Aorta (tissue), 5 donors: ENCODE data around the gene CACNB1. TPM values are rescaled to one million over a fixed set of nuclear protein-coding genes. Genes with fewer than 3 reads are reported as not detected.
A peak's percentile ranks its signal among the peaks of the same experiment; 100 is the strongest.

Experiments
- ATAC-seq: fragments of 200-7000 bp; cut with Tn5 transposase; one replicate; pipeline ENCODE4 v1.9.1; 2022; ENCODE audit warnings: moderate library complexity; ENCODE audit not compliant: low FRiP score
- DNase-seq, 2 donors: peaks; one replicate each; pipeline ENCODE4 v3.0.0-alpha.2; 2020
- H3K27ac ChIP-seq, 2 donors: one replicate each; pipeline ENCODE4 v1.5.1; 2013; ENCODE audit warnings: low read length in 2 of 2, mild to moderate bottlenecking in 2 of 2, moderate library complexity in 2 of 2, control low read depth in 1 of 2, inconsistent platforms in 1 of 2, low read depth in 1 of 2
- H3K27me3 ChIP-seq, 2 donors: one replicate each; pipeline ENCODE4 v1.6.1; 2013; ENCODE audit warnings: control low read depth in 1 of 2, low read length in 1 of 2, mild to moderate bottlenecking in 1 of 2, moderate library complexity in 1 of 2; ENCODE audit not compliant: insufficient read depth in 2 of 2, control insufficient read depth in 1 of 2
- H3K36me3 ChIP-seq, 2 donors: one replicate each; pipeline ENCODE4 v1.6.1; 2013; ENCODE audit warnings: control low read depth in 1 of 2, low read length in 1 of 2, mild to moderate bottlenecking in 1 of 2; ENCODE audit not compliant: insufficient read depth in 2 of 2, control insufficient read depth in 1 of 2
- H3K4me1 ChIP-seq, 2 donors: one replicate each; pipeline ENCODE4 v1.6.1; 2013; ENCODE audit warnings: low read length in 2 of 2, control low read depth in 1 of 2, mild to moderate bottlenecking in 1 of 2, moderate library complexity in 1 of 2; ENCODE audit not compliant: insufficient read depth in 2 of 2, control insufficient read depth in 1 of 2
- H3K4me3 ChIP-seq, 2 donors: one replicate each; pipeline ENCODE4 v1.5.1; 2013; ENCODE audit warnings: low read length in 2 of 2, control low read depth in 1 of 2, mild to moderate bottlenecking in 1 of 2
- H3K9me3 ChIP-seq: one replicate; pipeline ENCODE4 v1.6.1; 2013; ENCODE audit warnings: mild to moderate bottlenecking, low read length; ENCODE audit not compliant: control insufficient read depth
- WGBS, 2 donors: extraction: QIAGEN DNeasy Blood & Tissue Kit; methylation state at CpG; one replicate each; pipeline ENCODE4 v1.1.7; 2013; 5-methylcytosine and 5-hydroxymethylcytosine counted together
- intact Hi-C, 2 donors: fragments of 100-400 bp; cut with DNase I; formaldehyde crosslinking; loops; one replicate each; pipeline versions ENCODE4 v1.14.2 to v1.15.0; 2022
- polyA plus RNA-seq, 2 donors: library from polyadenylated mRNA; stranded (reverse); fragments of 200-250 nt; gene quantifications; one replicate each; pipeline ENCODE4 v1.2.3, GENCODE V29; 2013
- total RNA-seq, 2 donors: library from RNA; stranded (reverse); fragmentation: NEBNext Ultra II Directional; extraction: Animal tissue kit (Norgen Biotek cat#: 25700); gene quantifications; one replicate each; pipeline ENCODE4 v1.2.1, GENCODE V29; 2021
- donor health status: healthy with polysubstance abuse.
- donor health status: Bipolar disorder and iron deficiency.
- donor health status: DM: no; HTN: no; CAD: no.
- donor health status: DM: no; HTN: no; CAD: no.
- donor health status: DM: yes; HTN: yes; CAD: no.

The CACNB1 gene
- total and polyA plus RNA-seq, 4 donors = 1.9 to 50.6 (median 30.6) TPM

- ATAC-seq = no peak
- H3K9me3 ChIP-seq = no peaks in the 10 kb centered on the region
- no peak for DNase-seq
- peak overlapping the region; percentile 23 to 62 for H3K27ac ChIP-seq
- H3K36me3 ChIP-seq = no peaks in the 10 kb centered on the region
- peaks cover 0 to 2% of the 10 kb centered on the region in 2 donors for H3K4me1 ChIP-seq
- WGBS, 2 donors = 38 to 41% methylated on average over 7 of the region's 7 CpGs
- intact Hi-C loops = no loop called here
- H3K4me3 ChIP-seq = no peak overlapping the region
- no peaks in the 10 kb centered on the region for H3K27me3 ChIP-seq
Measured at GRCh38 chr17:39222151-39222550, 24.7 kb upstream of the CACNB1 start.

- peak overlapping the region in 1 of 2 donors; percentile 62 for H3K27ac ChIP-seq
- DNase-seq = no peak
- no peak overlapping the region for H3K4me3 ChIP-seq
- 97% methylated on average over 6 of the region's 6 CpGs for WGBS, 2 donors
- ATAC-seq = no peak
- intact Hi-C loops = no loop called here
- no peaks in the 10 kb centered on the region for H3K36me3 ChIP-seq
- H3K27me3 ChIP-seq = no peaks in the 10 kb centered on the region
- peaks cover 0 to 2% of the 10 kb centered on the region in 2 donors for H3K4me1 ChIP-seq
- H3K9me3 ChIP-seq = no peaks in the 10 kb centered on the region
Measured at GRCh38 chr17:39221572-39221971, 24.1 kb upstream of the CACNB1 start.

GRCh38 chr17:39219647-39220154, 22.2 kb upstream of the CACNB1 start:
- intact Hi-C loops = no loop called here
- no peaks in the 10 kb centered on the region for H3K36me3 ChIP-seq
- 1 to 6% methylated on average over 8 of the region's 8 CpGs for WGBS, 2 donors

GRCh38 chr17:39218906-39219305, 21.4 kb upstream of the CACNB1 start:
- Histone ChIP-seq H3K27me3 (no peaks in the 10 kb centered on the region), H3K4me3 (no peak overlapping the region), H3K36me3 (no peaks in the 10 kb centered on the region), H3K4me1 (peaks cover 0 to 2% of the 10 kb centered on the region in 2 donors), H3K27ac (peak overlapping the region in 1 of 2 donors; percentile 60), H3K9me3 (no peaks in the 10 kb centered on the region)
- ATAC-seq (no peak), DNase-seq (no peak)
- intact Hi-C loops = no loop called here
- WGBS, 2 donors = 61 to 65% methylated on average over 8 of the region's 8 CpGs

More at GRCh38 chr17:39219647-39220154, 22.2 kb upstream of the CACNB1 start:
- no peak overlapping the region for H3K4me3 ChIP-seq
- H3K27ac ChIP-seq = peak overlapping the region in 1 of 2 donors; percentile 72
- peak; percentile 82 to 89 for DNase-seq
- no peaks in the 10 kb centered on the region for H3K27me3 ChIP-seq
- ATAC-seq = peak; percentile 82
- H3K9me3 ChIP-seq = no peaks in the 10 kb centered on the region
- H3K4me1 ChIP-seq = peaks cover 0 to 2% of the 10 kb centered on the region in 2 donors

- H3K9me3 ChIP-seq = no peaks in the 10 kb centered on the region
- peaks cover 0 to 2% of the 10 kb centered on the region in 2 donors for H3K4me1 ChIP-seq
- DNase-seq = no peak
- no peaks in the 10 kb centered on the region for H3K27me3 ChIP-seq
- H3K4me3 ChIP-seq = no peak overlapping the region
- H3K27ac ChIP-seq = no peak overlapping the region
- no peaks in the 10 kb centered on the region for H3K36me3 ChIP-seq
- 62 to 68% methylated on average over 24 of the region's 24 CpGs for WGBS, 2 donors
- intact Hi-C loops = no loop called here
- ATAC-seq = no peak
Measured at GRCh38 chr17:39217734-39218369, 20.4 kb upstream of the CACNB1 start.

- WGBS, 2 donors = 64 to 70% methylated on average over 9 of the region's 9 CpGs
- no peaks in the 10 kb centered on the region for H3K36me3 ChIP-seq
- no peak overlapping the region for H3K27ac ChIP-seq
- no peak overlapping the region for H3K4me3 ChIP-seq
- no peak for DNase-seq
- no peak for ATAC-seq
- no peaks in the 10 kb centered on the region for H3K27me3 ChIP-seq
- H3K9me3 ChIP-seq = no peaks in the 10 kb centered on the region
- H3K4me1 ChIP-seq = no peaks in the 10 kb centered on the region
- intact Hi-C loops = no loop called here
Measured at GRCh38 chr17:39213852-39214251, 16.4 kb upstream of the CACNB1 start.

GRCh38 chr17:39212841-39213480, 15.5 kb upstream of the CACNB1 start:
- intact Hi-C loops = no loop called here
- no peak overlapping the region for H3K27ac ChIP-seq
- 52 to 54% methylated on average over 16 of the region's 16 CpGs for WGBS, 2 donors
- no peaks in the 10 kb centered on the region for H3K36me3 ChIP-seq
- no peaks in the 10 kb centered on the region for H3K27me3 ChIP-seq
- ATAC-seq (no peak), DNase-seq (no peak)
- no peak overlapping the region for H3K4me3 ChIP-seq
- H3K9me3 ChIP-seq = no peaks in the 10 kb centered on the region
- no peaks in the 10 kb centered on the region for H3K4me1 ChIP-seq

GRCh38 chr17:39212195-39212810, 14.8 kb upstream of the CACNB1 start:
- WGBS, 2 donors = 49 to 52% methylated on average over 11 of the region's 11 CpGs
- intact Hi-C loops = no loop called here
- DNase-seq (no peak), ATAC-seq (no peak)
- no peaks in the 10 kb centered on the region for H3K4me1 ChIP-seq
- peak overlapping the region in 1 of 2 donors; percentile 14 for H3K27ac ChIP-seq
- H3K36me3 ChIP-seq = no peaks in the 10 kb centered on the region
- H3K27me3 ChIP-seq = no peaks in the 10 kb centered on the region
- H3K4me3 ChIP-seq = no peak overlapping the region
- H3K9me3 ChIP-seq = no peaks in the 10 kb centered on the region
